GM12864 (cell line): ENCODE data around the gene ALDH5A1.

ENCODE experiments used
- DNase-seq: peaks from one replicate; pipeline ENCODE4 v3.0.0-alpha.2; 2011; ENCODE audit warnings: low read depth
- H3K4me3 ChIP-seq: 2 replicates; pipeline ENCODE4 v1.5.1; 2011; ENCODE audit warnings: mild to moderate bottlenecking, low read depth, low read length, control low read depth
- TF ChIP-seq, protein P1 (sequence below): IDR thresholded peaks from 2 replicates; pipeline ENCODE4 v1.5.1; 2011; ENCODE audit warnings: low read depth, mild to moderate bottlenecking, moderate library complexity, low read length, control low read depth, inconsistent platforms; ENCODE audit errors: missing control alignments

The ALDH5A1 gene

DNA sequence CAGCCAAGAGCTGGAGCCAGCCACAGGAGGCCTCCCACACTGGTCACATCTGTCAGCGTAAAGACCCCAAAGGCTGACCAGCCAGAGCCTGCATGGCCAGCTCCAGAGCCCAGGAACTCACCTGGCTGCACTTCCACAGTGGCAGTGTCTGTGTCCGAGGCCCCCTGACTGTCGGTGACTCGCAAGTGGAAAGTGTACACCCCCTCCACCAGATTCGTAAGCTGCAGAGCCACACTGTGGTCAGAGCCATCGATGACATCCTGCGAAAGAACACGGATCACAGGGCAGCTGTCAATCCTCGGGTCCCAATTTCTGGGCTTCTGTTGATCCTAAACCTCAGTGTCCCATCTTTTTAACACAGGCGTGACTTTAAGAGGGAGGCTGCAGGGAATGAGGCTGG is 69.3 kb downstream of the ALDH5A1 start:
- no peak overlapping the region for H3K4me3 ChIP-seq
- no peak for DNase-seq
- TF ChIP-seq, protein P1, sequence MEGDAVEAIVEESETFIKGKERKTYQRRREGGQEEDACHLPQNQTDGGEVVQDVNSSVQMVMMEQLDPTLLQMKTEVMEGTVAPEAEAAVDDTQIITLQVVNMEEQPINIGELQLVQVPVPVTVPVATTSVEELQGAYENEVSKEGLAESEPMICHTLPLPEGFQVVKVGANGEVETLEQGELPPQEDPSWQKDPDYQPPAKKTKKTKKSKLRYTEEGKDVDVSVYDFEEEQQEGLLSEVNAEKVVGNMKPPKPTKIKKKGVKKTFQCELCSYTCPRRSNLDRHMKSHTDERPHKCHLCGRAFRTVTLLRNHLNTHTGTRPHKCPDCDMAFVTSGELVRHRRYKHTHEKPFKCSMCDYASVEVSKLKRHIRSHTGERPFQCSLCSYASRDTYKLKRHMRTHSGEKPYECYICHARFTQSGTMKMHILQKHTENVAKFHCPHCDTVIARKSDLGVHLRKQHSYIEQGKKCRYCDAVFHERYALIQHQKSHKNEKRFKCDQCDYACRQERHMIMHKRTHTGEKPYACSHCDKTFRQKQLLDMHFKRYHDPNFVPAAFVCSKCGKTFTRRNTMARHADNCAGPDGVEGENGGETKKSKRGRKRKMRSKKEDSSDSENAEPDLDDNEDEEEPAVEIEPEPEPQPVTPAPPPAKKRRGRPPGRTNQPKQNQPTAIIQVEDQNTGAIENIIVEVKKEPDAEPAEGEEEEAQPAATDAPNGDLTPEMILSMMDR, result peak; percentile 4

DNA sequence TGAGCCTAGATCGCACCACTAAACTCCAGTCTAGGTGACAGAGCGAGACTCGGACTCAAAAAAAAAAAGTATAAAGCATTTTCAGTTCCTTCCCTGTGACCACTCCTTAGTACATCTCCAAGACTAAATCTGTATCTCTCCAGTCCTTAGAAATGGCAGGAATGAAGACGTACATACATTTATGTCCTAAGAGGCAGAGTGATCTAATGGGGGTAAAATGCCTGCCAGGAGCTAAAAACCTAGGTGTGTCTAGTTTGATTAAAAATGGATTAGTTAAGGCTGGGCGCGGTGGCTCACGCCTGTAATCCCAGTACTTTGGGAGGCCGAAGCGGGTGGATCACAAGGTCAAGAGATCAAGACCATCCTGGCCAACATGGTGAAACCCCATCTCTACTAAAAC is 70.4 kb downstream of the ALDH5A1 start:
- TF ChIP-seq, protein P1, result no peak
- H3K4me3 ChIP-seq, result no peak overlapping the region

DNA sequence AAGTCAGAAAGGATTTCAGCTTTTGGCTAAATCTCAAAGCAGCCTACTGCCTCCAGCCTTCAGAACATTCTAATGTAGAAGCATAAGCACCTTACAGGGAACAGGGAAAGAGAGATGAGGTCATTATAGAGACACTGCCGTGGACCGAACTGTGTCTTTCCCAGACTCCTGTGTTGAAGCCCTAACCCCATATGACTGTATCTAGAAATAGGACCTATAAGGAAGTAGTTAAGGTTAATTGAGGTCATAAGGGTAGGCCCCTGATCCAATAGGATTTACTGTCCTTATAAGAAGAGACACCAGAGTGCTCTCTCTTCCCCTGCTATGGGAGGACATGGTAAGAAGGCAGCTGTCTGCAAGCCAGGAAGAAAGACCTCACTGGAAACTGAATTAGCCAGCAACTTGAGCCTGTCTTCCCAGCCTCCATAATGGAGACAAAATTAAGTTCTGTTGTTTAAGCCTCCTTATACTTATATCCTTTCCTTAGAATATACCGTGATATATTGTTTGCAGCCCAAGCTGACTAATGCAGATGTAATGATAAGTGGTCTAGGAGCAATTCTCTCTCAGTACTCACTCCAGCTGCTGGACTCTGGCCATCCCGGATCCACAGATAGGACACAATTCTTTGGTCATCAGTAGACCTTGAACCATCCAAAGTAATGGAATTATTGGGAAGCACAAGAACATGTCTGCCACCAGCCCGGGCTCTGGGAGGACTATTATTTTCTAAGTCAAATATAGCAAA is 71.4 kb downstream of the ALDH5A1 start:
- no peak for DNase-seq
- no peak overlapping the region for H3K4me3 ChIP-seq
- TF ChIP-seq, protein P1, result no peak

More for the DNA sequence above, 70.4 kb downstream of the ALDH5A1 start:
- no peak for DNase-seq

DNA sequence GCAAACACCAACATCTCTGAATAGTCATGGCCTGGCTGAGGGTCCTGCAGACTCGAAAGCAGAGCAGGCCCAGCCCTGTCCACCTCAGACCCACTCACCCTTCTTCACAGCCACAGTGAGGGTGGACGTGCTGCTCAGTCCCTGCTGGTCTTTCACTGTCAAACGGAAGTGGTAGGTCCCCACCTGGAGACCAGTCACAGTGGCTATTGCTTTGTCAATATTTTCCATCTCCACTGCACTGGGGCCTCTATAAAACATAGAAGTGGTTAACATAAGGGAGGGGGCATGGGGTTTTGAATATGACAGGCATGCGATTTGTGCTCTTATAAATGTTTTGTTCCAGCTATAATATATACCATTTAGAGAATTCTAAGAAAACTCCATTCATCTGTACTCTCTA is 73.9 kb downstream of the ALDH5A1 start:
- no peak overlapping the region for H3K4me3 ChIP-seq
- no peak for DNase-seq
- TF ChIP-seq, protein P1, result no peak

DNA sequence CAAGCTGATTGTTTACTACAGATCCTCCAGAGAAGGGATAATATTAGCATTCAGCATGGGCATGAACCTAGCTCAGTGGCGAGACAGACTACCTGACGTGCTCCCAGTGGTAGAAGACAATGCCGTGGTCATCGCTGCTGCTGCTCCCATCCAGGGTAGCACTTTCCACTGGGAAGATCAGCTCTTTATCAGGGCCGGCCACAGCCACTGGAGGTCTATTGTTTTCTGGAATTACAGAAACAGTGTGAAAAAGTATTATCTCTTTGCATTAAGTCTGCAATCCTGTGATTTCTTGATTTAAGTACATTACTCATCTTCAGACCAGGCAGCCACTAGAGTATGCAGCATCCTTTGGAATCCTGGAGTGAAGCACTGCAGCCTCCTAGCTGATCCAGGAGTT is 75.0 kb downstream of the ALDH5A1 start:
- H3K4me3 ChIP-seq, result no peak overlapping the region
- no peak for DNase-seq
- TF ChIP-seq, protein P1, result no peak

DNA sequence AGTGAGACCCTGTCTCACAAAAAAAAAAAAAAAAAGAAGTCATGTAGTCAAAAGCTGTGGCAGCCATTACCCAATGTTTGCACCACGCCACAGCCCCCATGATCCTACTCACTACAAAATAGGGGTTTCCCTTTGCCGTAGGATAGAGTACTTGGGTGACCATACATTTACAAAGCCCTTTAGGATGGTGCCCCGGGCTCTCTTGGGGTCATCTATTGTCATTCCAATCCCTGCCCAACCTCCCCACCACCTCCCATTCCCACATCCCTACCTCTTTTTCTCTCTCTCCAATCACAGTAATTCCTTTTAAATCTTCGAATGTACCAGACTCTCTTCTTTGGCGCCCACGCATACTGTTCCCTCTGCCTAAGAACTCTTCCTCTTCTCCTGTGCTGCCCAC is 76.6 kb downstream of the ALDH5A1 start:
- no peak for DNase-seq
- H3K4me3 ChIP-seq, result no peak overlapping the region
- TF ChIP-seq, protein P1, result no peak

DNA sequence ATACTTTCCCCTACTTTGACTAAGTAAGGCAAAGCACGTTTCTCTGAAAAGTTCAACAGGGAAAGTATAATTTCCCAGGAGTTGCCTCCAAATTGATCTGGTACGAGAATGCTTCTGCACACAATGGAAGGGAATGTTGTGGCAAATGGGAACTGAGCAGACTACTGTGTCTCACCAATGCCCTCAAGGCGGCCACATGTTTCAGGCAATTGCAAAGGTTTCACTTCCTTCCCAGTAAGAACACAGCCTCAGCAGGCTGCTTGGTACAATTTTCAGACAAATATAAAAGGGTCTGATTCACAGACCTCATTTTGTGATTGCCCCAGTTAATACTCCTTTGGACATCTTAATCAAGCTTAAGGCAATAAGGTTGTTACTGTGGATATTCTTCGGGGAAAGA is 80.0 kb downstream of the ALDH5A1 start:
- DNase-seq, result peak; percentile 25
- no peak overlapping the region for H3K4me3 ChIP-seq
- TF ChIP-seq, protein P1, result no peak
